Heart right ventricle (tissue), 16 donors: Measurements from ENCODE around the gene PRUNE1. TPM values are rescaled to one million over a fixed set of nuclear protein-coding genes. Genes with fewer than 3 reads are reported as not detected.

ENCODE experiments used
- ATAC-seq, 8 donors: fragments of 200-7000 bp; cut with Tn5 transposase; one replicate each; pipeline ENCODE4 v1.9.1; 2020; ENCODE audit warnings: mild to moderate bottlenecking in 8 of 8, moderate library complexity in 8 of 8, moderate number of reproducible peaks in 1 of 8
- DNase-seq, 2 donors: peaks; one replicate each; pipeline ENCODE4 v3.0.0-alpha.2; 2020
- H3K27ac ChIP-seq, 10 donors: fragments of 200-600 bp; sonication (generic) in 2 of 10; one replicate each; pipeline versions ENCODE4 v1.5.0 to v1.8.0; 2020 to 2022; ENCODE audit warnings: mild to moderate bottlenecking in 3 of 10
- H3K27me3 ChIP-seq, 7 donors: fragments of 200-600 bp; one replicate each; pipeline ENCODE4 v1.8.0; 2021 to 2022; ENCODE audit warnings: mild to moderate bottlenecking in 2 of 7
- H3K36me3 ChIP-seq, 9 donors: fragments of 200-600 bp; sonication (generic) in 1 of 9; one replicate each; pipeline versions ENCODE4 v1.5.0 to v1.8.0; 2020 to 2022; ENCODE audit warnings: mild to moderate bottlenecking in 2 of 9
- H3K4me1 ChIP-seq, 9 donors: fragments of 200-600 bp; sonication (generic) in 1 of 9; one replicate each; pipeline versions ENCODE4 v1.5.0 to v1.8.0; 2020 to 2022; ENCODE audit warnings: mild to moderate bottlenecking in 4 of 9
- H3K4me3 ChIP-seq, 10 donors: fragments of 200-600 bp; sonication (generic) in 2 of 10; one replicate each; pipeline versions ENCODE4 v1.5.0 to v1.8.0; 2020 to 2022; ENCODE audit warnings: mild to moderate bottlenecking in 7 of 10, moderate library complexity in 2 of 10
- H3K9me3 ChIP-seq, 11 donors: fragments of 200-600 bp in 10 of 11; sonication (generic) in 2 of 11; one replicate each; pipeline versions ENCODE4 v1.5.0 to v1.8.0; 2013 to 2022; ENCODE audit warnings: mild to moderate bottlenecking in 2 of 11, control low read depth in 1 of 11, moderate library complexity in 1 of 11
- CTCF ChIP-seq, 9 donors: fragments of 200-600 bp; sonication (generic) in 2 of 9; IDR thresholded peaks; one replicate each; pipeline versions ENCODE4 v1.5.0 to v1.8.0; 2021 to 2022; ENCODE audit warnings: antibody characterized with exemption in 9 of 9, mild to moderate bottlenecking in 5 of 9, moderate library complexity in 1 of 9
- WGBS, 2 donors: extraction: QIAGEN DNeasy Blood & Tissue Kit; methylation state at CpG; one replicate each; pipeline ENCODE4 v1.1.7; 2013; ENCODE audit warnings: inconsistent platforms in 1 of 2; 5-methylcytosine and 5-hydroxymethylcytosine counted together
- intact Hi-C, 10 donors: fragments of 100-400 bp; cut with DNase I; formaldehyde crosslinking; loops; one replicate each; pipeline versions ENCODE4 v1.11.1 to v1.14.2; 2022
- polyA plus RNA-seq, 2 donors: library from polyadenylated mRNA; stranded (reverse); fragments of 200-250 nt; gene quantifications; one replicate each; pipeline ENCODE4 v1.2.3, GENCODE V29; 2013
- total RNA-seq, 10 donors: library from RNA; stranded (reverse); fragmentation: NEBNext Ultra II Directional in 3 of 10; extraction: Animal tissue kit (Norgen Biotek cat#: 25700) in 3 of 10; gene quantifications; one replicate each; pipeline versions ENCODE4 v1.2.1 to v1.2.4, GENCODE V29; 2021 to 2023
- donor health status: Arrhythmogenic right ventricular cardiomyopathy.
- donor health status: ischemic (EF 13 %, LVEDD 7.1; RV severe dilation, severe dysfunction).
- donor health status: healthy with polysubstance abuse.
- donor health status: DM: no; HTN: yes; CAD: no.
- donor health status: DM: no; HTN: no; CAD: no.
- donor health status: ischemic (EF 25% LVEDD 6.9; RV normal size, moderate dysfunction).
- donor health status: ischemic (EF 25% LVEDD 5.7; RV mildly dilated, moderate dysfunction).
- donor health status: healthy.
- donor health status: DM: yes; HTN: yes; CAD: no.
- donor health status: Ischemic cardiomyopathy.
- donor health status: ischemic (EF 35%, LVEDD 5.7; RV mildly dilated, moderate dysfunction).
- donor health status: nonischemic (EF 11% LVEDD 7.7; RV severe dilation, severe dysfunction).
- donor health status: DM: yes; HTN: yes; CAD: no.
- donor health status: PGD.
- donor health status: ischemic (EF 29% LVEDD 5.4; RV normal size, mild dysfunction).
- donor health status: nonischemic (EF 23%, LVEDD 6.1; RV moderate dilation, normal function).

The PRUNE1 gene
- total and polyA plus RNA-seq, 12 donors: 11.5 to 50.1 (median 43.9) TPM

DNA sequence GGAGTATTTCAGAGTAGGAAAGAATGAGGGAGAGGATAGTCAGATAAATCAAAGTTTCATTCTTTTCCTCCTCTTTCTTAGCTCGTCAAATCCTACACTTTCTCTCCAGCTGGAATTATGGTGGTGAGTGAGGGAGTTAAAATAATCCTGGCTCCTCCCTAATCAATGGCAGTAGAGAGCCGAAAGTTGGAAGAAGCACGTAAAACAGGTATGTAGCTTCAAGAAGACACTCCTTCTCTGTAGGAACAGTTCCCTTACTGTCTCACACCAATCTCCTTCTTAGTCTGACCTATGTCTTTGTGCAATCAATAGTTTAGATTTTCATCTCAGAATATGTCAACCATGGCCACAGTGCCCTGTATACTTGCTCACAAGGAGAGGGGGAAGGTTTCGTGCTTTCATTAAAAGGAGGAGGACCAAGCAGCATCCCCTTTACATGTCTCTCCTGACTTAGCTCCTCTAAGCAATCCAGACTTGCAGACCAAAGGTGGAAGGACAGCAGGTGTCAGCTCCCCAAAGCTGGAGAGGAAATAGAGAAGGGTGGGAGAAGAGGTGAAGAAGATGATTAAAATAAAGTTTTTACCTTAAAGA lies 2.4 kb upstream of the PRUNE1 start:
- no peaks in the 10 kb centered on the region for H3K27me3 ChIP-seq
- ATAC-seq (no peak), DNase-seq (no peak)
- WGBS, 2 donors: 5 to 9% methylated on average over 4 of the region's 4 CpGs
- TF ChIP-seq CTCF (IDR thresholded peaks at IDR 0.05): no peak
- H3K36me3 ChIP-seq: peaks cover 0 to 19% (median 5%) of the 10 kb centered on the region in 9 donors
- no peaks in the 10 kb centered on the region for H3K9me3 ChIP-seq
- peaks cover 0 to 87% (median 70%) of the 10 kb centered on the region in 9 donors for H3K4me1 ChIP-seq
- intact Hi-C loops: loop anchor here in 3 of 10 donors (2.0 to 10.0 kb wide), 3 partner anchors 27 to 56 kb away; partner anchors contain the start of genes CDC42SE1 (in 1 of the 3) and MLLT11 (in 1 of the 3)
- H3K27ac ChIP-seq: peak overlapping the region; percentile 79 to 96 (median 92)
- H3K4me3 ChIP-seq: peak overlapping the region; percentile 52 to 82 (median 66)

- peak in 8 of 9 donors; percentile 23 to 63 (median 50) for TF ChIP-seq CTCF (IDR thresholded peaks at IDR 0.05)
- H3K4me3 ChIP-seq: peak within 1 kb of the TSS; percentile 52 to 84 (median 75)
- H3K27me3 ChIP-seq: no peaks in the 10 kb centered on the region
- WGBS, 2 donors: 0 to 1% methylated on average over 18 of the region's 18 CpGs
- H3K9me3 ChIP-seq: no peaks in the 10 kb centered on the region
- intact Hi-C loops: loop anchor here in 3 of 10 donors (2.0 to 10.0 kb wide), 3 partner anchors 28 to 56 kb away; partner anchors contain the start of genes CDC42SE1 (in 1 of the 3) and MLLT11 (in 1 of the 3)
- DNase-seq (peak; percentile 52 to 79), ATAC-seq (peak; percentile 70 to 84 (median 78))
- peaks cover 3 to 90% (median 77%) of the 10 kb centered on the region in 9 donors for H3K4me1 ChIP-seq
- H3K36me3 ChIP-seq: peaks cover 0 to 12% (median 2%) of the 10 kb centered on the region in 9 donors
- peak within 1 kb of the TSS; percentile 79 to 96 (median 92) for H3K27ac ChIP-seq
Observed at GRCh38 chr1:151006327-151007052, 1.8 kb upstream of the PRUNE1 start, which contains the start of gene MINDY1. TSS of gene MINDY1 (minus strand) at chr1:151006902. CDS start at chr1:151002617, 4,285 bp downstream.

GRCh38 chr1:151007853-151008243 lies 401 bp upstream of the PRUNE1 start:
- no peak for DNase-seq
- Histone ChIP-seq H3K36me3 (peaks cover 0 to 1% (median 0%) of the 10 kb centered on the region in 9 donors), H3K27ac (peak overlapping the region; percentile 52 to 96 (median 92)), H3K9me3 (no peaks in the 10 kb centered on the region), H3K4me1 (peaks cover 6 to 90% (median 81%) of the 10 kb centered on the region in 9 donors), H3K27me3 (no peaks in the 10 kb centered on the region), H3K4me3 (peak overlapping the region in 7 of 10 donors; percentile 58 to 84 (median 74))
- intact Hi-C loops: loop anchor here in 3 of 10 donors (2.0 to 10.0 kb wide), 3 partner anchors 29 to 54 kb away; partner anchors contain the start of genes CDC42SE1 (in 1 of the 3) and MLLT11 (in 1 of the 3)
- no peak for ATAC-seq
- WGBS, 2 donors: 13 to 16% methylated on average over 4 of the region's 4 CpGs
- TF ChIP-seq CTCF (IDR thresholded peaks at IDR 0.05): no peak

GRCh38 chr1:151009206-151009587 lies 948 bp downstream of the PRUNE1 start:
- DNase-seq (no peak), ATAC-seq (no peak)
- 40 to 51% methylated on average over 3 of the region's 3 CpGs for WGBS, 2 donors
- Histone ChIP-seq H3K36me3 (peaks cover 0 to 4% (median 0%) of the 10 kb centered on the region in 9 donors), H3K27me3 (no peaks in the 10 kb centered on the region), H3K4me1 (peaks cover 12 to 88% (median 81%) of the 10 kb centered on the region in 9 donors), H3K9me3 (no peaks in the 10 kb centered on the region), H3K27ac (peak overlapping the region; percentile 33 to 96 (median 92)), H3K4me3 (peak overlapping the region in 9 of 10 donors; percentile 47 to 84 (median 71))
- intact Hi-C loops: loop anchor here in 2 of 10 donors (5.0 to 10.0 kb wide), 2 partner anchors 46 to 53 kb away; partner anchors contain the start of genes CDC42SE1 (in 1 of the 2) and MLLT11 (in 1 of the 2)
- TF ChIP-seq CTCF (IDR thresholded peaks at IDR 0.05): no peak
